NCI-H748 treated with DMSO at 0.1 percent for 48 hours (cell line): Measurements from ENCODE around the gene PECR.

Source experiments
- DNase-seq: peaks from one replicate; lab custom pipeline; 2025; lab: John Stamatoyannopoulos, UW

PECR gene

DNA sequence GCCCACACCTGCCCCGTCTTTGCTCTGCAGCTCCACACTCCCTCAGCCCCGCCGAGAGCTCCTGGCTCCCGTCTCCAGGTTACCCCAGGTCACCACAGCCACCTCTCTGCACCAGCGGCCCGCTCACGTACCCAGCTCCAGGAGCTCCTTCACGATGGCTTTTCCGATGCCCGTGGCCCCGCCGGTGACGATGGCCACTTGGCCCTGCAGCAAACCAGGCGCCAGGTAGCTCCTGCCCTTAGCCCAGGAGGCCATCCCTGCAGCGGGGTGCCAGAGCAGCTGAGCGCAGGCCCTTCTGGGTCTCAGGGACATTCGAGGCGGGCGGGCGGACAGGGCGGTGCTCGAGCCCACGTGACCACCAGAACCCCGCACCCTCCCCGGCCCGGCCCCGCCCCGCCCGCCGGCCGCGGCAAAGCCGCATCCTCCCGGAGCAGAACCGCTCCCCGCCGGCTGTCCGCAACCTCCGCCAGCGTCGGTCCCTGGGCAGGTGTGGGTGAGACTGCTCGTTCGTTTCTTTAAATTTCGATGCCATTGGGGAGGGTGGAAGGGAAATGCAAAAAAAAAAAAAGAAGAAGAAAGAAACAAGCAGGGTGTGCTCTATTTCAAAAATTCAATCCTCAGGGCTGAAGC lies at the start of gene PECR, which contains the start of gene TMEM169:
PECR (minus strand) TSS at position 323 of the 630 bp plus-strand sequence; CDS start at position 255, 68 bp downstream.
TMEM169 (plus strand) TSS at position 433 of the 630 bp plus-strand sequence. CDS start 14,045 bp downstream, outside the sequence.
- peak; percentile 70 for DNase-seq

DNA sequence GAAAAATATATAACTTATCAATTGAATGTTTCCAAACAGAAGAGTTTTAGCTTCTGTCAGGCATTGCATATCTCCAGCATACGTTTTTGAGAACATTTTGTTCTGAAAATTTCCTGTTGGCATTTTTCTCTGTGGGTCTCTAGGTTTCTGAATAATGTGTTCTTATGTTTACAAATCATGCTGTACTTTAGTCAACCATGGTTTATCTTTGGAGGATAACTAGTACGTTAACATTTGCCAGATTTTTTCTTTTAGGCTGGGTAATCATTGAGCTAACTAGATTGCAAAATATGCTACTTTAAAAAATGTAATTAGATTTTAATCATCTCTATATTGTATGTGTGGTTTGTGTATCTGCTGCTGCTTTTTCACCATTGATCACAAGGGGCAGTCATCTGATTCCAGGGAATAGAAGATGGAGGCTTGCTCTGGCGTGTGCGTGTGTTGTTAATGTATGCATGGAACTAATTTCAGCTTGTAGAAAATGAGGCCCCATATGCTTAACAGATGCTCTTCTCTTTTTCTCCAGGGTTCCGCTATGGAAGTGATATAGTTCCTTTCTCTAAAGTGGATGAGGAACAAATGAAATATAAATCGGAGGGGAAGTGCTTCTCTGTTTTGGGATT lies 48.9 kb upstream of the PECR start:
- no peak for DNase-seq

DNA sequence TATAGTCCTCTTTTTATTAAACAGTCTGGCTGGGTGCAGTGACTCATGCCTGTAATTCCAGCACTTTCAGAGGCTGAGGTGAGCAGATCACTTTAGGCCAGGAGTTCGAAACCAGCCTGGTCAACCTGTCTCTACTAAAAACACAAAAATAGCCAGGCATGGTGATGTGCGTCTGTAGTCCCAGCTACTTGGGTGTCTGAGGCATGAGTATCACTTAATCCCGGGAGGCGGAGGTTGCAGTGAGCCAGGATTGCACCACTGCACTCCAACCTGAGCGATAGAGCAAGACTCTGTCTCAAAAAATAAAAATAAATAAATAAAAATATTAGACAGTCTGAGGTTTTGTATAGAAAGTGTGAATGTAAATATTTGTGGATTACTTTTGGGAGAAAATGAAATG lies 45.3 kb upstream of the PECR start:
- DNase-seq = no peak

DNA sequence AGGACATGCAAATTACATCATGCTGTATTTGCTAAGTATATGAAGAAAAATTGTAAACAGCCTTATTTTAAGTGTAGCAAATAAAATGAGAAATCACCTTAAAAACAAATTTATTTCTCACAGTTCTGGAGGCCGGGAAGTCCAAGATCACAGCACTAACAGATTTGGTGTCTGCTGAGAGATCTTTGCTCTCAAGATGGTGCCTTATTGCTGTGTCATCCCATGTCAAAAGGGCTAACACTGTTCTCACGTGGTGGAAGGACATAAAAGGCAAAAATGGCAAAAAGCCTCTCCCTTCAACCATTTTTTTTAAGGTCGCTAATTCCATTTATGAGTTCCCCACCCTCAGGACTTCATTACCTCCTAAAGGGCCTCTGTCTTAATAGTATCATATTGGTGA lies 39.6 kb upstream of the PECR start:
- no peak for DNase-seq

GRCh38 chr2:216119986-216120385 lies 38.4 kb upstream of the PECR start:
- DNase-seq = no peak

GRCh38 chr2:216119146-216119545 lies 37.5 kb upstream of the PECR start:
- DNase-seq = no peak

DNA sequence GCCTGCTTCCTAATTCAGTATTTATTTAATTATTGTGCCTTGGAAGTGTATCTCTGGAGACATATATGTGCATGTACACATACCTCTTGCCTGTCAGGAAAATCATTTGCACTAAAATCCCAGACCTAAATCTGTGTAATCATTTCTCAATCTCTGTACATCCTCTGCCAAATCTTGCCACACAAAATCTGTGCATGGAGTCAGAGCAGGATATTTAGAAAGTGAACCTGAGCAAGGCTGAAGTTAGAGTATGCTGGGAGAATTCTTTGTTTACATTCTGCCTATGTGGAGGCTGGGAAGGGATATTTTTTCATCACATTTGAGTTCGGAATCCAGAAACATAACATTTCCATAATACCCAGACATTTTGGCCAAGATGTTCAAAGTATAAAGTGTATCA lies 36.9 kb upstream of the PECR start:
- no peak for DNase-seq

DNA sequence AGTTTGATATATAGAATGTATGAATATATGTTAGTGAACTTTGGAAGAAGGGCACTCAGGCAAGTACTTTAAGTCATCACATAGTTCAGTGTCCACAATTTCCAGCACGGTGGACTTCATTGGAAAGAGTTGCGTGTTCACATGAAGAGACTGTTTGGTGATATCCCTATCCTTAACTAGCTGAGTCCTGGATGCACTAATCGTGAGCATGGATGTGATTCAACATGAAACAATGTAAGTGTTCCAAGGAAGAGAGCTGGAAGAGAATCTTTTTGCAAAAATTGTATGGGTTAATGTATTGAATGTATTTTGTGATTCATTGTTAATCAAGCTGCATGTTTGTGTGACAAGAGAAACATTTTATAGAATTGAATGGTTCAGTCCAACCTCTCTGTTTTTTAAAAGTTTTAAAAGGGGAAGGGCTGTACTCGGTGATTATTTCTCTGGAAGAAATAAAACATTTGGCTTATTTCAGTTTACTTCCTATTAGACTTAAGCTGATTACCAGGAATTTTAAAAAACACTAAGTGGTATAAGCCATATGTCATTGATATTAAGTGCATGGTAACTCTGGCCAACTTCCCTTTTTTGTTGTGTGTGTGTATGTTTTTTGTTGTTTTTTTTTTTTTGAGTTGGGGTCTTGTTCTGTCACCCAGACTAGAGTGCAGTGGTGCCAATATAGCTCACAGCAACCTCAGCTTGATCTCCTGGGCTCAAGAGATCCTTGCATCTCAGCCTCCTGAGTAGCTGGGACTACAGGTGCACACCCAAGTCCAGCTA lies 36.1 kb upstream of the PECR start:
- no peak for DNase-seq

- DNase-seq = no peak
Observed at GRCh38 chr2:216116418-216116817, 34.8 kb upstream of the PECR start.

DNA sequence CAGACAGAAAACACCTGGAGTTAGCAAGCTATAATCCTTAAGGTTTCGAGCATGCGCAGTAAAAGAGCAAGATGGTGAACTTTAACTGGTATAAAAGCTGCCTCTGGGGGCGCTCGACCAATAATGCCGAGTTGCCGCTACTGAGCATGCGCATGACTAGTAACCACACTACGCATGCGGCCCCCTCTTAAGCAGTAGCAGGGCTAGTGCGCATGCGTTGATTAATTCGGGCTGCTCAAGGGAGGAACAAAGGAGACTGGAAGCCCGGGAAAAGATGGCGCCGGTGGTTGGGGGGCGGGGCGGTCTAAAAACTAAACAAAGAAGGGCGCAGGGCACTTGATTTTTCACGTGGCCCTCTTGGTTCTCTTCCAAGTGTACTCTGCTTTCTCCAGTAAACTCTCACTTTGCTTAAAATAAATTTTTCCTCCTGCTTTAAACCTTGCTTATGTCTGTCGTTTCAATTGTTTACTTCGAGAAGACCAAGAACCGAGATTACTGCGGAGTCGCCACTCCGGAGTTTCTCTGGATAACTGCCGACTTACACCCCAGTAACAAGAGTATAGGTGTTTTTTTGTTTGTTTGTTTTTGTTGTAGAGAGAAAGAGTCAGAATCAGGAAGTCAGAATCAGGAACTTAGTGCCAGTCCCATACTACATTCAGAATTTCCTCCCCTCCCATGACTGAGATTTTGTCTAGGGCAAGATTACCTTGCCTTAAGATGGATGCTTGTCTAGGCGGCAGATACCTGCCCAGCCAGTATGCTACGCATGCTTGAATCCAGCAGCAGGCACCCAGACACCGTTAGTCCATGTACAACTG lies 33.3 kb upstream of the PECR start:
- DNase-seq = peak; percentile 97

GRCh38 chr2:216114382-216114713 lies 32.7 kb upstream of the PECR start:
- no peak for DNase-seq

DNA sequence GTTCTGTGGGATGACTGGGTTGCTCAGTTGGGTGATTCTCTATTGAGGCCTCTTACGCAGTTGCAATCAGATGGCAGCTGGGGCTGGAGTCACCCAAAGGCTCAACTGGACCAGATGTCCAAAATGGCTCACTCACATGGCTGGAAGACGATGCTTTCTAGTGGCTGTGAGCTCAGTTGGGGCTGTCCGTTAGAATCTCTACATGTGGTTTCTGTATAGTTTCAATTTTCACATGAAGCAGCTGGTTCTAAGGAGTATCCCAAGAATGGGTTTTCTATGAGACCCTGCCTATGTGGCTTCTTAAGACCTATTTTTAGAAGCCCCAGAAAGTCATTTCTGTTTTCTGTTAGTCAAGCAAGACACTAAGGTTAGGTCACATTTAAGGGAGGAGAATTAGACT lies 32.0 kb upstream of the PECR start:
- DNase-seq = no peak

DNA sequence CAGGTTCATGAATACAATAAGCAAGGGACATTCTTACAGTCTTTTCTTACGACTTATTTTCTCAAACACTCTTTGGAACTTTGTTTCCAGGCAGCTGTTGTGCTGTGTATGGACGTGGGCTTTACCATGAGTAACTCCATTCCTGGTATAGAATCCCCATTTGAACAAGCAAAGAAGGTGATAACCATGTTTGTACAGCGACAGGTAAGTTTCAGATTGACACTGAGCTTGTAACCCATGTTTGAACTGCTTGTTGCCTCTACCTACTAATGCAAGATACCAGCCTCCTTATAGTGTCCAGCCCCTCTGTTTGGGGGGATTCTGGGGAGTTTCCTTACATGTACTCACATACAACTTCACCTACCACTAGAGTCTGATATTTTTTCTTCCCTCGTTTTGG lies 31.3 kb upstream of the PECR start:
- DNase-seq = no peak

GRCh38 chr2:216111122-216111521 lies 29.5 kb upstream of the PECR start:
- DNase-seq = no peak

DNA sequence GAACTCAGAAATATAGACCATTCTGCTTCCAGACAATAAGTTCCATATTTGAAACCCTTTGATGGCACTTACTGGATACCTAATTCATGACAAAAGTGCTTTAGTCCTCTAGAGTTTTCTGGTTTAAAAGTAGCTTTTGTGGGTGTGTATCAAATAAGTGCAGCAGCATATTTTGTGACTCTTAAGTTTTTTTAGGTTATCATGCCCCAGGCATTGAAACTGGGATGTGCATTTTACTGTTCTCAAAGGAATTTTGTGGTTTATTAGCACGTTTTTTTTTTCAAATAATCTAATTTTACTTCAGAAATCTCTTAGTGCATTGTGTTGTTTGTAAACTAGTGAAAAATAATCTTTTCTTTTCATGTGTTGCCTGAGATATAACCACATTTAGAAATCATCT lies 29.0 kb upstream of the PECR start:
- DNase-seq = no peak

DNA sequence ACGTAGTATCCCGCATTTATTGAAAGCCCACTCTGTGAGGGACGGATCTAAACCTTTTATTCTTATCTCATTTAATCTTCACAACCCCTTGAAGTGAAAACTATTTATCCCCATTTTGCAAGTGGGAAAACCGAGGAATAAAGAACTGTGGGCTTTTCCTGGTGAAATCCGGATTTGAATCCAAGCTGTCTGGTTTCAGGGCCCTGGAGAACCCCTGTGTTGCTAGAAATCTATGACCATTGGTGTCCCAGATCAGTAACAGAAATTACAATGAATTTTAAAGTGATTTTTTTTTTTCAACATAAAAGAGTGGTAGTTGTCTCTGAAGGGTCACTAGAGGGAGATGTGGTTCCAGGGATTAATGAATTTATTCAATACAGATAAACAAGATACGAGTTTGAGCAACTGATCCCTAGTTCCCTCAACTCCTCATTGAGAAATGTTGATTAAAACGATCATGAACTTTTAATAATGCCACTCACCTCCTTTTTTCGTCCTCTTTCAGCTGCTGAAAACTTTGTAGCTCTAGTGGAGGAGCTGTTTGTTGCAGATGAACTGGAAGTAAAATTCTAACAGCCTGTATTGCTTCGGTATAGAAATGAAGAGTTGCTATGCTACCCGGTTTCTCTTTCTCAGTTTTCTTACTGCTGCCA lies 28.5 kb upstream of the PECR start:
- no peak for DNase-seq

DNA sequence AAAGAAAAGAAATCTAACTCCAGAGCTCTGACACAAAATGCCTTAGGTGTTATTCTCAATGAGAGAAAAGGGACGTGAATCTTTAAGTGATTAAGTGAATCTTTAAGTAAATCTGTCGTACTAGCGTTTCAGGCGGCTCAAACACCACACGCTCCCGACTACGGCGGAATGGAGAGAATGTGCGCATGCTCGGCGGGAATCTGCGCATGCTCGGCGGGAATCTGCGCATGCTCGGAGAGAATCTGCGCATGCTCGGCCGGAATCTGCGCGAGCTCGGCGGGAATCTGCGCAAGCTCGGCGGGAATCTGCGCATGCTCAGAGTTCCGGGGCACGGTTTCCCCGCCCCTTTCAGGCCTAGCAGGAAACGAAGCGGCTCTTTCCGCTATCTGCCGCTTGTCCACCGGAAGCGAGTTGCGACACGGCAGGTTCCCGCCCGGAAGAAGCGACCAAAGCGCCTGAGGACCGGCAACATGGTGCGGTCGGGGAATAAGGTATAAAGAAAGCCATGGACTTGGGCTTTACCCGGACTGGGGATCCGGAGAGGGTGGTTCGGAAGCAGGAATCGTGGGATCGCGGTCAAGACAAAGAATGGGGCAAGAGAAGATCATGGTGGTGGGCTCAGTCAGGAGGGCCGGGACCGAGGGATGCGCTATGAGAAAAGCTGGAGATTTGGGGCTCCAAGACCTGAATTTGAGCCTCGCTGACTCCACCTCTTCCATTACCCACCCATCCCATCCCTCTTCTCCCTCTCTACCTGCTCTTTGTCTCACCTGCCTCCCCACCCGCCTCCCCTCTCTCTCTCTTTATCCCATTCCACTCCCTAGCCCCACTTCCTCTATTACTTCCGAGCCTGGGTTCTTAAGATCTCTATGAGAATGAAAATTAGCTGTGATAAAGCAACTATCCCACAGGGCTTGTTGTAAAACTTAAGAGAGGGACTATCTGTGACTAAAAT lies 27.6 kb upstream of the PECR start, which contains the start of gene XRCC5:
XRCC5 (plus strand) TSS at position 382 of the 955 bp plus-strand sequence; CDS start at position 471, 89 bp downstream.
- peak; percentile 96 for DNase-seq

- DNase-seq = no peak
Observed at GRCh38 chr2:216108310-216108966, 26.8 kb upstream of the PECR start.

- no peak for DNase-seq
Observed at GRCh38 chr2:216107760-216108159, 26.2 kb upstream of the PECR start.

DNA sequence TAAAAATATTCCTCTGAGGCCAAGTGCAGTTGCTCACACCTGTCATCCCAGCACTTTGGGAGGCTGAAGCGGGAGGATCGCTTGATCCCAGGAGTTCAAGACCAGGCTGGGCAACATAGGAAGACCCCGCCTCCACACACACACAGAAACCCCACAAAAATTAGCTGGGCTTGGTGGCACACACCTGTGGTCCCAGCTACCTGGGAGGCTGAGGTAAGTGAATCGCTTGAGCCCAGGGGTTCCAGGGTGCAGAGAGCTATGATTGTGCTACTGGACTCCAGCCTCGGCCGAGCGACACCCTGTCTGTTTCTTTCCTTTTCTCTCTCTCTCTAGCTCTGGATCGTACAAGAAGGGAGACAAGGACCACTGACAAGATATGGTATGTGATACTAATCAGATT lies 25.7 kb upstream of the PECR start:
- DNase-seq = no peak
